IMR-90 (cell line): ENCODE measurements around the gene TSPAN3. TPM values are rescaled to one million over a fixed set of nuclear protein-coding genes. Genes with fewer than 3 reads are reported as not detected.
A peak's percentile ranks its signal among the peaks of the same experiment; 100 is the strongest.

Experiments
- ATAC-seq: fragments of 200-7000 bp; cut with Tn5 transposase; 2 replicates; pipeline ENCODE4 v1.9.1; 2020; ENCODE audit warnings: low read depth, mild to moderate bottlenecking, moderate library complexity
- BruUV-seq: library from RNA; stranded (reverse); fragments of 400-500 nt; replicated peaks from 2 replicates; lab custom pipeline; 2021; lab: Mats Ljungman, UMichigan
- CTCF ChIA-PET: fragments of 300-600 bp; formaldehyde crosslinking; extraction: SDS; loops from one replicate; lab custom pipeline; 2021; ENCODE audit warnings: antibody characterized with exemption; lab: Yijun Ruan, JAX
- POLR2A ChIA-PET: fragments of 300-600 bp; sonication (Branson Sonifier 250); formaldehyde crosslinking; loops from one replicate; lab custom pipeline; 2022; ENCODE audit warnings: antibody characterized with exemption; ENCODE audit not compliant: unreplicated experiment; lab: Charles Lee
- DNase-seq: peaks from one replicate; pipeline ENCODE4 v3.0.0; 2013
- H2AFZ ChIP-seq: replicated peaks from 2 replicates; pipeline ENCODE3; 2013; ENCODE audit warnings: low read length, mild to moderate bottlenecking; ENCODE audit not compliant: poor library complexity
- H2AK5ac ChIP-seq: 2 replicates; pipeline ENCODE4 v1.6.1; 2013; ENCODE audit warnings: low read depth, low read length, inconsistent platforms
- H2AK9ac ChIP-seq: replicated peaks from 2 replicates; pipeline ENCODE3; 2013; ENCODE audit warnings: mild to moderate bottlenecking, low read depth, low read length, moderate library complexity; ENCODE audit not compliant: poor library complexity
- H2BK120ac ChIP-seq: 2 replicates; pipeline ENCODE4 v1.6.1; 2013; ENCODE audit warnings: low read depth, low read length, inconsistent platforms
- H2BK15ac ChIP-seq: 3 replicates; pipeline ENCODE4 v1.6.1; 2013; ENCODE audit warnings: low read depth, low read length, inconsistent platforms
- H2BK20ac ChIP-seq: 2 replicates; pipeline ENCODE4 v1.6.1; 2013; ENCODE audit warnings: low read depth, mild to moderate bottlenecking, inconsistent platforms, low read length, moderate library complexity
- H2BK5ac ChIP-seq: 2 replicates; pipeline ENCODE4 v1.6.1; 2013; ENCODE audit warnings: mild to moderate bottlenecking, low read depth, low read length, inconsistent platforms; ENCODE audit not compliant: poor library complexity, severe bottlenecking
- H3K14ac ChIP-seq: replicated peaks from 2 replicates; pipeline ENCODE4 v1.6.1; 2013; ENCODE audit warnings: low read depth, low read length, inconsistent platforms
- H3K18ac ChIP-seq: 2 replicates; pipeline ENCODE4 v1.6.1; 2013; ENCODE audit warnings: low read depth, low read length, control low read depth
- H3K23ac ChIP-seq: 2 replicates; pipeline ENCODE4 v1.6.1; 2013; ENCODE audit warnings: low read depth, low read length, inconsistent platforms
- H3K27ac ChIP-seq: 2 replicates; pipeline ENCODE4 v1.5.1; 2013; ENCODE audit warnings: mild to moderate bottlenecking, control low read depth, low read length; ENCODE audit not compliant: insufficient read depth
- H3K27me3 ChIP-seq: 2 replicates; pipeline ENCODE4 v1.6.1; 2013; ENCODE audit warnings: low read length; ENCODE audit not compliant: control insufficient read depth, insufficient read depth
- H3K36me3 ChIP-seq: 2 replicates; pipeline ENCODE4 v1.6.1; 2013; ENCODE audit warnings: low read length, mixed read lengths; ENCODE audit not compliant: control insufficient read depth, insufficient read depth
- H3K4ac ChIP-seq: 2 replicates; pipeline ENCODE4 v1.6.1; 2013; ENCODE audit warnings: low read depth, low read length, inconsistent platforms
- H3K4me1 ChIP-seq: 2 replicates; pipeline ENCODE4 v1.6.1; 2013; ENCODE audit warnings: low read length, mixed read lengths; ENCODE audit not compliant: control insufficient read depth, insufficient read depth
- H3K4me2 ChIP-seq: 2 replicates; pipeline ENCODE4 v1.6.1; 2013; ENCODE audit warnings: low read depth, mild to moderate bottlenecking, control low read depth, low read length, moderate library complexity
- H3K4me3 ChIP-seq: 2 replicates; pipeline ENCODE4 v1.5.1; 2013; ENCODE audit warnings: low read depth, mild to moderate bottlenecking, control low read depth, low read length, moderate library complexity; ENCODE audit not compliant: insufficient read depth
- H3K56ac ChIP-seq: 2 replicates; pipeline ENCODE4 v1.6.1; 2013; ENCODE audit warnings: low read length, inconsistent platforms; ENCODE audit not compliant: insufficient read depth; ENCODE audit errors: extremely low read depth
- H3K79me1 ChIP-seq, 2 experiments: 2 replicates each; pipeline ENCODE4 v1.6.1; 2013; ENCODE audit warnings: low read length in 2 of 2, inconsistent platforms in 1 of 2, low read depth in 1 of 2
- H3K9ac ChIP-seq: 2 replicates; pipeline ENCODE4 v1.6.1; 2013; ENCODE audit warnings: low read depth, low read length, control low read depth
- H3K9me1 ChIP-seq: 2 replicates; pipeline ENCODE4 v1.6.1; 2013; ENCODE audit warnings: low read length, inconsistent platforms; ENCODE audit not compliant: insufficient read depth
- H3K9me3 ChIP-seq: 2 replicates; pipeline ENCODE4 v1.6.1; 2013; ENCODE audit warnings: low read length; ENCODE audit not compliant: control insufficient read depth, insufficient read depth
- H4K20me1 ChIP-seq: 2 replicates; pipeline ENCODE4 v1.6.1; 2013; ENCODE audit warnings: low read length, inconsistent platforms; ENCODE audit not compliant: insufficient read depth
- H4K5ac ChIP-seq: 2 replicates; pipeline ENCODE4 v1.6.1; 2013; ENCODE audit warnings: mild to moderate bottlenecking, low read depth, low read length, control low read depth
- H4K8ac ChIP-seq, 2 experiments: 2 replicates each; pipeline ENCODE4 v1.6.1; 2013; ENCODE audit warnings: low read depth in 2 of 2, low read length in 2 of 2, control low read depth in 1 of 2, inconsistent platforms in 1 of 2
- H4K91ac ChIP-seq: 2 replicates; pipeline ENCODE4 v1.6.1; 2013; ENCODE audit warnings: low read depth, low read length, inconsistent platforms; ENCODE audit not compliant: insufficient read depth
- BHLHE40 ChIP-seq: fragments of 150-350 bp; IDR thresholded peaks from 2 replicates; pipeline ENCODE4 v1.6.1; 2016; ENCODE audit warnings: mild to moderate bottlenecking, low read depth, low read length
- CEBPB ChIP-seq: IDR thresholded peaks from 2 replicates; pipeline ENCODE4 v1.6.1; 2012; ENCODE audit warnings: low read depth, low read length, improper control_type of control experiment
- CHD1 ChIP-seq: IDR thresholded peaks from 2 replicates; pipeline ENCODE4 v1.6.1; 2012; ENCODE audit warnings: low read depth, low read length, improper control_type of control experiment
- FOS ChIP-seq: fragments of 150-350 bp; IDR thresholded peaks from 2 replicates; pipeline ENCODE4 v1.6.1; 2016; ENCODE audit warnings: low read depth, low read length
- MAFK ChIP-seq: IDR thresholded peaks from 2 replicates; pipeline ENCODE4 v1.6.1; 2012; ENCODE audit warnings: low read depth, low read length, improper control_type of control experiment
- MAZ ChIP-seq: IDR thresholded peaks from 2 replicates; pipeline ENCODE4 v1.6.1; 2012; ENCODE audit warnings: low read depth, mild to moderate bottlenecking, low read length, improper control_type of control experiment, moderate library complexity, borderline replicate concordance
- MXI1 ChIP-seq: IDR thresholded peaks from 2 replicates; pipeline ENCODE4 v1.6.1; 2012; ENCODE audit warnings: low read depth, mild to moderate bottlenecking, low read length, moderate library complexity, borderline replicate concordance
- NFE2L2 ChIP-seq: fragments of 150-350 bp; IDR thresholded peaks from 2 replicates; pipeline ENCODE4 v1.6.1; 2016; ENCODE audit warnings: low read depth, mild to moderate bottlenecking, low read length
- POLR2A ChIP-seq: IDR thresholded peaks from 2 replicates; pipeline ENCODE4 v1.6.1; 2012; ENCODE audit warnings: mild to moderate bottlenecking, low read depth, low read length
- RAD21 ChIP-seq: IDR thresholded peaks from 2 replicates; pipeline ENCODE4 v1.6.1; 2012; ENCODE audit warnings: low read length, improper control_type of control experiment
- RCOR1 ChIP-seq: IDR thresholded peaks from 2 replicates; pipeline ENCODE4 v1.6.1; 2012; ENCODE audit warnings: mild to moderate bottlenecking, low read length, improper control_type of control experiment; ENCODE audit not compliant: insufficient replicate concordance
- RFX5 ChIP-seq: IDR thresholded peaks from 2 replicates; pipeline ENCODE4 v1.8.0; 2012; ENCODE audit warnings: low read depth, mild to moderate bottlenecking, low read length, moderate library complexity
- SMC3 ChIP-seq: fragments of 150-350 bp; IDR thresholded peaks from 2 replicates; pipeline ENCODE4 v1.6.1; 2016; ENCODE audit warnings: low read depth, mild to moderate bottlenecking, antibody characterized with exemption, low read length, moderate library complexity
- WGBS, 2 experiments: methylation state at CpG; one replicate each; pipeline versions ENCODE4 v1.1.5 to v1.1.7; 2013; ENCODE audit warnings: missing lambda C conversion rate in 2 of 2; ENCODE audit not compliant: insufficient read length in 1 of 2; ENCODE audit errors: extremely low coverage in 2 of 2; 5-methylcytosine and 5-hydroxymethylcytosine counted together
- dilution Hi-C: fragments of 300-500 bp; cut with HindIII; formaldehyde crosslinking; loops from one replicate; pipeline ENCODE4 v1.14.3; 2018; ENCODE audit warnings: low sequenced_read_pairs; ENCODE audit not compliant: unreplicated experiment
- in situ Hi-C: fragments of 300-500 bp; cut with MboI; formaldehyde crosslinking; loops from 3 replicates; pipeline ENCODE4 v1.14.3; 2019; ENCODE audit warnings: low sequenced_read_pairs, inconsistent platforms, mixed read lengths
- intact Hi-C: fragments of 100-400 bp; cut with micrococcal nuclease; formaldehyde crosslinking; loops from 2 replicates; pipeline ENCODE4 v1.10.0; 2022
- polyA plus RNA-seq, 3 experiments: library from polyadenylated mRNA; depleted of rRNA; stranded (reverse); fragments of >200 nt; gene quantifications; 2 replicates each; pipeline ENCODE4 v1.2.3, GENCODE V29; 2012; ENCODE audit warnings: low replicate concordance in 1 of 3
- total RNA-seq: library from RNA; depleted of rRNA; stranded (reverse); fragments of >200 nt; gene quantifications from 2 replicates; pipeline ENCODE4 v1.2.3, GENCODE V29; 2012
- TF ChIP-seq, protein P1 (sequence below): fragments of 150-350 bp; IDR thresholded peaks from 2 replicates; pipeline ENCODE4 v1.6.1; 2016; ENCODE audit warnings: low read depth, mild to moderate bottlenecking, low read length, moderate library complexity, borderline replicate concordance
- TF ChIP-seq, protein P2 (sequence below): conservative IDR thresholded peaks from 2 replicates; pipeline ENCODE4 v1.5.1; 2012; ENCODE audit warnings: mild to moderate bottlenecking, low read depth, low read length, improper control_type of control experiment

TSPAN3 gene
- total and polyA plus RNA-seq, 2 of the 4 experiments (the other 2 are of a cell fraction): 270 to 295 TPM

DNA sequence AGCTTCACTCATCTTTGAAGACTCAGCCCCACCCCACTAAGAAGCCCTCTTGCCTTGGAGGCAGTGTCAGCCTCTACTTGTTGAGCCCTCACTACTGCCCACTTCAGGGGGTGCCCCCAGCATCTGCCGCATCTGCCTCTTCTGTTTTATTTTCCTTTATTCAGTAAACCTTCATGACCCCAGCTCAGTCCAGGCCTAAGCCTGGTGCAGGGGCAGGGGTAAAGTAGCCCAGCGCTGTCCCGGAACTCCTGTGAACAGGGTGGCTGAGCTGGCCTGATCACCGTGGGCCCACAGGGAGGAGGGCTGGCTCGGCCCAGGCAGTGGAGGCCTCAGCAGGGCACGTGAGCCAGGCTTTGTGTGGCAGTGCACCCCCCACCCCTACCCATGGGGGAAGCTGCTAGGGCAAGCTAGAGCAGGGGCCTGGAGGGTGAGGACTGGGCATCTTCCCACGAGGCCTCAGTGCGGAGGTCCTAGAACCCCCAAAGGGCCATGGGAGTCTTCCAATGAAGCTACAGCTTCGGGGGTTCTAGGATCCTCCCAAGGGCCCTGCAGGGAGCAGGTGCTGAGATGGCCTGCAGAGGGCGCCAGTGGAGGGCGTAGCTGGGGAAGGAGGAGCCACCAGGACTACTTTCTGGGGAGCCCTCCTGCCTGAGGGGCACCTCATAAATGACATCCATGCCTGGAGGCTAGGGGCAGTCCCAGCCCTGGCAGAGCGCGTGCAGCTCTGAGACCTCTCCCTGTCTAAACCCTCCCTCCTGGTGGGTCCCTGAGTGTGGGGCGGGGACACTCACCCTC, 36.0 kb downstream of the TSPAN3 start:
- peaks cover 8% of the 10 kb centered on the region for H3K9me1 ChIP-seq
- dilution Hi-C loops: no loop called here
- no peak overlapping the region for H4K91ac ChIP-seq
- TF ChIP-seq RFX5 (no peak), BHLHE40 (no peak), RAD21 (peak; percentile 44), CEBPB (no peak), MXI1 (no peak), SMC3 (peak; percentile 35; the same call in 1 of the 2 replicates), MAFK (no peak), POLR2A (no peak), NFE2L2 (no peak), MAZ (no peak), CHD1 (no peak), RCOR1 (no peak), FOS (no peak)
- TF ChIP-seq, protein P1, sequence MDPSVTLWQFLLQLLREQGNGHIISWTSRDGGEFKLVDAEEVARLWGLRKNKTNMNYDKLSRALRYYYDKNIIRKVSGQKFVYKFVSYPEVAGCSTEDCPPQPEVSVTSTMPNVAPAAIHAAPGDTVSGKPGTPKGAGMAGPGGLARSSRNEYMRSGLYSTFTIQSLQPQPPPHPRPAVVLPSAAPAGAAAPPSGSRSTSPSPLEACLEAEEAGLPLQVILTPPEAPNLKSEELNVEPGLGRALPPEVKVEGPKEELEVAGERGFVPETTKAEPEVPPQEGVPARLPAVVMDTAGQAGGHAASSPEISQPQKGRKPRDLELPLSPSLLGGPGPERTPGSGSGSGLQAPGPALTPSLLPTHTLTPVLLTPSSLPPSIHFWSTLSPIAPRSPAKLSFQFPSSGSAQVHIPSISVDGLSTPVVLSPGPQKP: no peak
- TF ChIP-seq, protein P2, sequence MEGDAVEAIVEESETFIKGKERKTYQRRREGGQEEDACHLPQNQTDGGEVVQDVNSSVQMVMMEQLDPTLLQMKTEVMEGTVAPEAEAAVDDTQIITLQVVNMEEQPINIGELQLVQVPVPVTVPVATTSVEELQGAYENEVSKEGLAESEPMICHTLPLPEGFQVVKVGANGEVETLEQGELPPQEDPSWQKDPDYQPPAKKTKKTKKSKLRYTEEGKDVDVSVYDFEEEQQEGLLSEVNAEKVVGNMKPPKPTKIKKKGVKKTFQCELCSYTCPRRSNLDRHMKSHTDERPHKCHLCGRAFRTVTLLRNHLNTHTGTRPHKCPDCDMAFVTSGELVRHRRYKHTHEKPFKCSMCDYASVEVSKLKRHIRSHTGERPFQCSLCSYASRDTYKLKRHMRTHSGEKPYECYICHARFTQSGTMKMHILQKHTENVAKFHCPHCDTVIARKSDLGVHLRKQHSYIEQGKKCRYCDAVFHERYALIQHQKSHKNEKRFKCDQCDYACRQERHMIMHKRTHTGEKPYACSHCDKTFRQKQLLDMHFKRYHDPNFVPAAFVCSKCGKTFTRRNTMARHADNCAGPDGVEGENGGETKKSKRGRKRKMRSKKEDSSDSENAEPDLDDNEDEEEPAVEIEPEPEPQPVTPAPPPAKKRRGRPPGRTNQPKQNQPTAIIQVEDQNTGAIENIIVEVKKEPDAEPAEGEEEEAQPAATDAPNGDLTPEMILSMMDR: peak; percentile 45

More for the DNA sequence above, 36.0 kb downstream of the TSPAN3 start:
- H3K4me1 ChIP-seq: 0 out of 2 replicates have a peak, but pooled peaks cover 2% of the 10 kb centered on the region
- in situ Hi-C loops: no loop called here
- WGBS, 2 experiments: no CpG with 5 or more reads among the region's 14 CpGs
- H2AFZ ChIP-seq: peak overlapping the region; percentile 26
- H3K9ac ChIP-seq: no peak overlapping the region
- ChIA-PET CTCF (interaction anchor here (1.0 to 1.2 kb wide), 4 partner anchors 15 to 508 kb away, joined by 3 to 6 read pairs (median 4); no protein-coding TSS in a partner anchor), POLR2A (no interaction called here)
- no peak overlapping the region for H4K5ac ChIP-seq
- no peak for DNase-seq
- peaks cover 4% of the 10 kb centered on the region; the same call in 1 of the 2 replicates for H4K20me1 ChIP-seq
- H3K18ac ChIP-seq: no peak overlapping the region
- no peak overlapping the region for H2BK120ac ChIP-seq
- peak overlapping the region; percentile 9 for H2AK9ac ChIP-seq
- no peak overlapping the region for H3K4ac ChIP-seq
- H3K14ac ChIP-seq: no peak overlapping the region
- H3K9me3 ChIP-seq: no peaks in the 10 kb centered on the region
- no peak overlapping the region for H3K56ac ChIP-seq
- peak; percentile 38; the same call in 1 of the 2 replicates for ATAC-seq
- H3K4me2 ChIP-seq: no peak overlapping the region
- no peaks in the 10 kb centered on the region for H3K27me3 ChIP-seq
- H2BK20ac ChIP-seq: no peak overlapping the region
- H2BK15ac ChIP-seq: no peak overlapping the region
- H3K36me3 ChIP-seq: peaks cover 8% of the 10 kb centered on the region
- BruUV-seq: no TSS peak
- H2AK5ac ChIP-seq: no peak overlapping the region
- H4K8ac ChIP-seq: no peak overlapping the region
- H3K4me3 ChIP-seq: no peak overlapping the region
- no peak overlapping the region for H2BK5ac ChIP-seq
- H3K79me1 ChIP-seq: peaks cover 0 to 14% of the 10 kb centered on the region in 2 experiments; a peak in 1 of 4 replicates
- H3K23ac ChIP-seq: no peak overlapping the region
- intact Hi-C loops: no loop called here
- H3K27ac ChIP-seq: no peak overlapping the region
